ENCODE data around the gene GCM1.
A peak's percentile ranks its signal among the peaks of the same experiment; 100 is the strongest.

The GCM1 gene

GRCh38 chr6:53151676-53152075 lies 3.0 kb upstream of the GCM1 start:
- H3F3A ChIP-seq (ENCODE audit: low read depth), result no peaks in the 10 kb centered on the region
- H3K27me3 ChIP-seq (ENCODE audit: insufficient read depth, low read length, poor library complexity, severe bottlenecking), result no peaks in the 10 kb centered on the region
- no peak overlapping the region for H3K4me2 ChIP-seq (ENCODE audit: low read depth, low read length, poor library complexity, severe bottlenecking)
- TF ChIP-seq, protein P1, sequence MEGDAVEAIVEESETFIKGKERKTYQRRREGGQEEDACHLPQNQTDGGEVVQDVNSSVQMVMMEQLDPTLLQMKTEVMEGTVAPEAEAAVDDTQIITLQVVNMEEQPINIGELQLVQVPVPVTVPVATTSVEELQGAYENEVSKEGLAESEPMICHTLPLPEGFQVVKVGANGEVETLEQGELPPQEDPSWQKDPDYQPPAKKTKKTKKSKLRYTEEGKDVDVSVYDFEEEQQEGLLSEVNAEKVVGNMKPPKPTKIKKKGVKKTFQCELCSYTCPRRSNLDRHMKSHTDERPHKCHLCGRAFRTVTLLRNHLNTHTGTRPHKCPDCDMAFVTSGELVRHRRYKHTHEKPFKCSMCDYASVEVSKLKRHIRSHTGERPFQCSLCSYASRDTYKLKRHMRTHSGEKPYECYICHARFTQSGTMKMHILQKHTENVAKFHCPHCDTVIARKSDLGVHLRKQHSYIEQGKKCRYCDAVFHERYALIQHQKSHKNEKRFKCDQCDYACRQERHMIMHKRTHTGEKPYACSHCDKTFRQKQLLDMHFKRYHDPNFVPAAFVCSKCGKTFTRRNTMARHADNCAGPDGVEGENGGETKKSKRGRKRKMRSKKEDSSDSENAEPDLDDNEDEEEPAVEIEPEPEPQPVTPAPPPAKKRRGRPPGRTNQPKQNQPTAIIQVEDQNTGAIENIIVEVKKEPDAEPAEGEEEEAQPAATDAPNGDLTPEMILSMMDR (conservative IDR thresholded peaks at IDR 0.05; ENCODE audit: low read length), result peak; percentile 79
- TF ChIP-seq EZH2phosphoT487 (IDR thresholded peaks at IDR 0.05; ENCODE audit: borderline replicate concordance), result no peak
- no peak overlapping the region for H2AFZ ChIP-seq (ENCODE audit: low read length)
- no peaks in the 10 kb centered on the region for H3K36me3 ChIP-seq (ENCODE audit: insufficient read depth, low read length)
- H3K4me3 ChIP-seq (ENCODE audit: low read length, poor library complexity, severe bottlenecking), result no peak overlapping the region
- H3K9me3 ChIP-seq (ENCODE audit: insufficient read depth, low read depth, low read length), result no peaks in the 10 kb centered on the region
- no peaks in the 10 kb centered on the region for H3K79me2 ChIP-seq (ENCODE audit: insufficient read depth, low read length)
- H3K9ac ChIP-seq (ENCODE audit: low read depth, low read length, poor library complexity, severe bottlenecking), result no peak overlapping the region
- H3K4me1 ChIP-seq (ENCODE audit: insufficient read depth, low read length, poor library complexity, severe bottlenecking), result no peaks in the 10 kb centered on the region
- H3K9me2 ChIP-seq (replicated peaks; ENCODE audit: low read depth, low read length), result no peaks in the 10 kb centered on the region
- H4K20me1 ChIP-seq (ENCODE audit: insufficient read depth, low read length, poor library complexity, severe bottlenecking), result no peaks in the 10 kb centered on the region

GRCh38 chr6:53144802-53145201 lies 3.8 kb downstream of the GCM1 start:
- Histone ChIP-seq H3K79me2 (ENCODE audit: insufficient read depth, low read length) (no peaks in the 10 kb centered on the region), H3K4me3 (ENCODE audit: low read length, poor library complexity, severe bottlenecking) (no peak overlapping the region), H3K27me3 (ENCODE audit: insufficient read depth, low read length, poor library complexity, severe bottlenecking) (no peaks in the 10 kb centered on the region), H4K20me1 (ENCODE audit: insufficient read depth, low read length, poor library complexity, severe bottlenecking) (no peaks in the 10 kb centered on the region), H3K9me3 (ENCODE audit: insufficient read depth, low read depth, low read length) (no peaks in the 10 kb centered on the region), H2AFZ (ENCODE audit: low read length) (no peak overlapping the region), H3K36me3 (ENCODE audit: insufficient read depth, low read length) (no peaks in the 10 kb centered on the region), H3K4me1 (ENCODE audit: insufficient read depth, low read length, poor library complexity, severe bottlenecking) (no peaks in the 10 kb centered on the region), H3K4me2 (ENCODE audit: low read depth, low read length, poor library complexity, severe bottlenecking) (no peak overlapping the region), H3K9me2 (replicated peaks; ENCODE audit: low read depth, low read length) (no peaks in the 10 kb centered on the region), H3F3A (ENCODE audit: low read depth) (no peaks in the 10 kb centered on the region), H3K9ac (ENCODE audit: low read depth, low read length, poor library complexity, severe bottlenecking) (no peak overlapping the region)
- TF ChIP-seq, protein P1 (conservative IDR thresholded peaks at IDR 0.05; ENCODE audit: low read length), result no peak
- TF ChIP-seq EZH2phosphoT487 (IDR thresholded peaks at IDR 0.05; ENCODE audit: borderline replicate concordance), result no peak

DNA sequence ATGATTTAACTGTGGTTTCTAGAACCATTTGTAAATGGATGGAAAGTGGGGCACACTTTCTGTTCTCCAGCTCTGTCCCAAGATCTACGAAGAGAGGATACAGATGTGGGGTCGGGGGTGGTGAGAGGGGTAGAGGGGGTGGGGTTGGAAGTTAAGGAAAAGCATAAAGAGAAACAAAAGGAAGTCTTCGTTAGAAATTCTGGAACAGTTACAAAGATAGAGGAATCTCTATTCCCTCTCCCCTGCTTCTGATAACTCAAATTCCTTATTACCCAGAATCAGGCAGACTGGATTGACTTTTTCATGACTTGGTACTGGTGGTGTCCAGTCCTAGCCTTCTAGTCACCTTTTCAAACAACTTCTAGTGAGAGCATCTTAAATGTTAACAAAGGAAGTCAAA lies 4.9 kb downstream of the GCM1 start:
- Histone ChIP-seq H3K27me3 (ENCODE audit: insufficient read depth, low read length, poor library complexity, severe bottlenecking) (no peaks in the 10 kb centered on the region), H3K9me3 (ENCODE audit: insufficient read depth, low read depth, low read length) (no peaks in the 10 kb centered on the region), H3K4me1 (ENCODE audit: insufficient read depth, low read length, poor library complexity, severe bottlenecking) (no peaks in the 10 kb centered on the region), H2AFZ (ENCODE audit: low read length) (no peak overlapping the region), H3F3A (ENCODE audit: low read depth) (no peaks in the 10 kb centered on the region), H3K9me2 (replicated peaks; ENCODE audit: low read depth, low read length) (no peaks in the 10 kb centered on the region), H3K4me2 (ENCODE audit: low read depth, low read length, poor library complexity, severe bottlenecking) (no peak overlapping the region), H3K79me2 (ENCODE audit: insufficient read depth, low read length) (no peaks in the 10 kb centered on the region), H3K9ac (ENCODE audit: low read depth, low read length, poor library complexity, severe bottlenecking) (no peak overlapping the region), H4K20me1 (ENCODE audit: insufficient read depth, low read length, poor library complexity, severe bottlenecking) (no peaks in the 10 kb centered on the region), H3K4me3 (ENCODE audit: low read length, poor library complexity, severe bottlenecking) (no peak overlapping the region), H3K36me3 (ENCODE audit: insufficient read depth, low read length) (no peaks in the 10 kb centered on the region)
- TF ChIP-seq EZH2phosphoT487 (IDR thresholded peaks at IDR 0.05; ENCODE audit: borderline replicate concordance), result no peak

DNA sequence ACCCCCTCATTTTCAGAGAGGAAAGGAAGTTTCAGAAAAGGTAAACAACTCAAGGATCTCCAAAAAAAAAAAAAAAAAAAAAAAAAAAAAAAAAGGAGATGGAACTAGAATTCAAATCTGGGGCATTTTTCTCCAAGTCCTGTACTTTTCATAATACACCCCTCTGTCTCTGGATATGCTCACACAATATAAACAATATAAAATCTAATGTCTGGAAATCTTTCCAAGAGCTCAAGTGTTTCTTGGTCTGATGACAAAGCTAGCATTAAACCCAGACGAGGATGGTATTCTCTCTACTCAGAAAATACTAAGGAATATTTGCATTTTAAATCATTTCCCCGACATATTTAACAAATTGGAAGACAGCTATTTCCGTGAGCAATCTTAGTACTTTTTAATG lies 5.8 kb downstream of the GCM1 start:
- H3K79me2 ChIP-seq (ENCODE audit: insufficient read depth, low read length), result no peaks in the 10 kb centered on the region
- no peak overlapping the region for H2AFZ ChIP-seq (ENCODE audit: low read length)
- H4K20me1 ChIP-seq (ENCODE audit: insufficient read depth, low read length, poor library complexity, severe bottlenecking), result no peaks in the 10 kb centered on the region
- TF ChIP-seq EZH2phosphoT487 (IDR thresholded peaks at IDR 0.05; ENCODE audit: borderline replicate concordance), result no peak
- TF ChIP-seq, protein P1 (conservative IDR thresholded peaks at IDR 0.05; ENCODE audit: low read length), result no peak
- H3K4me2 ChIP-seq (ENCODE audit: low read depth, low read length, poor library complexity, severe bottlenecking), result no peak overlapping the region
- H3K27me3 ChIP-seq (ENCODE audit: insufficient read depth, low read length, poor library complexity, severe bottlenecking), result no peaks in the 10 kb centered on the region
- H3K4me1 ChIP-seq (ENCODE audit: insufficient read depth, low read length, poor library complexity, severe bottlenecking), result no peaks in the 10 kb centered on the region
- no peaks in the 10 kb centered on the region for H3K9me2 ChIP-seq (replicated peaks; ENCODE audit: low read depth, low read length)
- no peaks in the 10 kb centered on the region for H3K9me3 ChIP-seq (ENCODE audit: insufficient read depth, low read depth, low read length)
- H3F3A ChIP-seq (ENCODE audit: low read depth), result no peaks in the 10 kb centered on the region
- no peak overlapping the region for H3K9ac ChIP-seq (ENCODE audit: low read depth, low read length, poor library complexity, severe bottlenecking)
- H3K4me3 ChIP-seq (ENCODE audit: low read length, poor library complexity, severe bottlenecking), result no peak overlapping the region
- H3K36me3 ChIP-seq (ENCODE audit: insufficient read depth, low read length), result no peaks in the 10 kb centered on the region

All from Loucy (cell line).